ENCODE results near the gene TRIM7.
"Not testable (repeated sequence)": the region's sequence is repeated elsewhere in the genome, so short reads cannot be mapped to it uniquely, and the experiment has no call there.

The TRIM7 gene

DNA sequence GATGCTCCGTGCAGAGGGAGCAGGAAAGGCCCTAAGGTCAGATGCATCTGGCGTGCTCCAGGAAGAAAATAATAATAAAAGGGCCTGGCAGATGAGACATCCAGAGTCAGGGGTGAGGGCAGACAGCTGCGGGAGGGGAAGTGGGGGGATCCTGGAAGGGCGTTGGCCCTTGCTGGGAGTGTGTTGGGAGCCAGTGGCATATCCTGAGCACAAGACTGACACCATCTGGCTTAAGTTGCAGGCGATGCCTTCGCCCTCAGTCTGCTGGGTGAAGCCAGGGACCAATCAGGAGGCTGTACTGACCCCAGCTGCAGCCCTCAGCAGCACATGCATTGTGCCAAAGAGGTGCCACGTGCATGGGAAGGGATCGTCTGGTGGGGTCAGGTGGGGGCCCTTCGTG lies 53.9 kb downstream of the TRIM7 start:
- peaks cover 0 to 12% of the 10 kb centered on the region in 2 donors for H3K27me3 ChIP-seq (ENCODE audit: control insufficient read depth in 2 of 2, insufficient read depth in 2 of 2, low read length in 2 of 2)
- H3K9me3 ChIP-seq (ENCODE audit: control insufficient read depth in 2 of 2, low read length in 2 of 2): no peaks in the 10 kb centered on the region
- H3K27ac ChIP-seq (ENCODE audit: low read depth in 2 of 2, low read length in 2 of 2): no peak overlapping the region
- H3K9ac ChIP-seq (ENCODE audit: low read depth in 1 of 2, low read length in 2 of 2): no peak overlapping the region
- no peak overlapping the region for H3K4me3 ChIP-seq (ENCODE audit: low read length in 2 of 2)
- H3K4me1 ChIP-seq (ENCODE audit: control insufficient read depth in 2 of 2, insufficient read depth in 2 of 2, low read length in 2 of 2): no peaks in the 10 kb centered on the region
- no peaks in the 10 kb centered on the region for H3K36me3 ChIP-seq (ENCODE audit: control insufficient read depth in 2 of 2, insufficient read depth in 2 of 2, low read length in 2 of 2)

DNA sequence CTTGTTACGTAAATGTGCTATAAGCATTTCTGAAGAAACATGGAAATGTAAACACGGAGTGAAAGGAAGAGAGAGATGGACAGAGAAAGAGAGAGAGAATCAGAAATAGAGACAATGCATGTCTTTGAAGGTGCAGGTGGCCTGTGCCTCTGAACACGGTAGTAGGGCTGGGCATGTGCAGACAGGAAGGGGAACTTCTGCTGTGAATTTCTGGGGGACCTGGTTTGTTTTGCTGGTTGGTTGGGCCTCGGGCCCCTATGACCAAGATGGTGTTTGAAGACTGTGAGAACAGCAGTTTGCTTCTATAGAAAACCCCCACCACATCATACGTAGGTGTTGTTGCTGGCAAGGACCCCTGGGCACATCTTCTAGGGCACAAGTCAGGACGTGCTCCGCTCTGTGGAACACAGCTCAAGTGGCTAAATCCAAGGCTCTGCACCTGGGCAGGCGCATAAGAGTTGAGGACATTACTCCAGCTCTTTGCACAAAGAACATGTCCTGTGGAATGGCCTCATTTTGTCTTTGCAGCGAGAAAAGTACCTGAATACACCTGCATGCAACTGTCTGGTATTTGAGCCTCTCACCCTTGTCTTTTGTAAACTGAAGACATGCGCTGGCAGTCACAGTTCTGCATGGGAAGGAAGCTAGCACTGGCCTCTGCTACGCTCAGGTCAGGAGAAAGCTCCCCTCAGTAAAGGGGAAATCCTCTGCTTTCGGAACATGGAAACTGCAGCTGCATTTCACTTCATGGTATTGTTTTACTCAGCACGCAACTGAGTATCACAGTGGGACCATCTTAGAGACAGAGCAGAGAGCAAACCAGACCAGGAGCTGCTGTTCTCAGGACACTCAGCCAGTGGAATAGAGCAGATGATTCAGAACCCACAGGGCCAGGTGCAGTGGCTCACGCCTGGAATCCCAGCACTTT lies 54.9 kb downstream of the TRIM7 start:
- Histone ChIP-seq H3K4me3 (ENCODE audit: low read length in 2 of 2) (no peak overlapping the region), H3K36me3 (ENCODE audit: control insufficient read depth in 2 of 2, insufficient read depth in 2 of 2, low read length in 2 of 2) (no peaks in the 10 kb centered on the region), H3K9me3 (ENCODE audit: control insufficient read depth in 2 of 2, low read length in 2 of 2) (no peaks in the 10 kb centered on the region), H3K4me1 (ENCODE audit: control insufficient read depth in 2 of 2, insufficient read depth in 2 of 2, low read length in 2 of 2) (no peaks in the 10 kb centered on the region), H3K27me3 (ENCODE audit: control insufficient read depth in 2 of 2, insufficient read depth in 2 of 2, low read length in 2 of 2) (peaks cover 0 to 12% of the 10 kb centered on the region in 2 donors), H3K9ac (ENCODE audit: low read depth in 1 of 2, low read length in 2 of 2) (no peak overlapping the region), H3K27ac (ENCODE audit: low read depth in 2 of 2, low read length in 2 of 2) (no peak overlapping the region)

DNA sequence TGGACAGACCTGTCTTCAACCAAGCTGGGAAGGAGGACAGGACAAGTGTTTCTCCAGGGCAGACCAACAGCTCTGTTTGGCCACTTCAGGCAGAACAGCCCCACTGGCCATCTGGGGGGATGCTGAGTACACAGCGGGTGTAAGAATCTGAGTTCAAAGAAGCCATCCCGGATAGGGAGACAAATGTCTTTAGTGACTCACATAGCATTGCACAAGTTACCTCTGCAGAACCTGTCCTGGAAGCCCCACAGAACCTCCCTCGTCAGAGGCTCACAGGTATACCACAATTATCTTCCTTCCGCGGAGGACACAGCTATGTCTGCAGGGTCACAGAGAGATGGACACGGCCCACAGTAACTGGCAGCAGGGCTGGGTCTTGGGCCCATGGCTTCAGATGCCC lies 55.6 kb downstream of the TRIM7 start:
- no peak overlapping the region for H3K27ac ChIP-seq (ENCODE audit: low read depth in 2 of 2, low read length in 2 of 2)
- H3K36me3 ChIP-seq (ENCODE audit: control insufficient read depth in 2 of 2, insufficient read depth in 2 of 2, low read length in 2 of 2): no peaks in the 10 kb centered on the region
- H3K27me3 ChIP-seq (ENCODE audit: control insufficient read depth in 2 of 2, insufficient read depth in 2 of 2, low read length in 2 of 2): peaks cover 0 to 12% of the 10 kb centered on the region in 2 donors
- no peaks in the 10 kb centered on the region for H3K4me1 ChIP-seq (ENCODE audit: control insufficient read depth in 2 of 2, insufficient read depth in 2 of 2, low read length in 2 of 2)
- no peaks in the 10 kb centered on the region for H3K9me3 ChIP-seq (ENCODE audit: control insufficient read depth in 2 of 2, low read length in 2 of 2)
- no peak overlapping the region for H3K4me3 ChIP-seq (ENCODE audit: low read length in 2 of 2)
- H3K9ac ChIP-seq (ENCODE audit: low read depth in 1 of 2, low read length in 2 of 2): no peak overlapping the region

DNA sequence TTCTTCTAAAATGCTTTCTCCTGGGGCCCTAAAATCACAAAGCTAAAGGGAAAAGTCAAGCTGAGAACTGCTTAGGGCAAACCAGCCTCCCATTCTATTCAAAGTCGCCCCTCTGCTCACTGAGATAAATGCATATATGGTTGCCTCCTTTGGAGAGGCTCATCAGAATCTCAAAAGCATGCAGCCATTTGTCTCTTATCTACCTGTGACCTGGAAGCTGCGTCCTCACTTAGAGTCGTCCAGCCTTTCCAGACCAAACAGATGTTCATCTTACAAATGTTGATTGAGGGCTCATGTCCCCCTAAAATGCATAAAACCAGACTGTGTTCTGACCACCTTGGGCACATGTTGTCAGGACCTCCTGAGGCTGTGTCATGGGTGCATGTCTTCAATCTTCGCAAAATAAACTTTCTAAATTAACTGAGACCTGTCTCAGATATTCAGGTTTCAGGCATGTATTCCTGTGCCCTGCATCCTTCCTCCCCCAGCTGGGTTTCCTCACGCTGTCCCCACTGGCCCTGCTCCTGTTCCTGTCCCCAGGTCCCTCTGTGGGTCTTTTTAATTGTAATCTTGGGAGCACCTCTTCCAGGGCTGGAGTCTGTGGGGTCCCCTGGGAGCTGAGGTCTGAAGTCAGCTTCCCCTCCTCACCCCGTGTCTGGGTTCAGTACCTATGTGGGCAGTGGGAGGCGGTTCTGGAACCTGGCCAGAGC lies 57.9 kb downstream of the TRIM7 start, which contains the start of gene OR2V2:
Gene OR2V2 (plus strand): TSS at position 660 of the 710 bp plus-strand sequence. CDS start 7,357 bp downstream, outside the sequence.
- not testable (repeated sequence) for H3K9me3 ChIP-seq (ENCODE audit: control insufficient read depth in 2 of 2, low read length in 2 of 2); H3K27me3 ChIP-seq (ENCODE audit: control insufficient read depth in 2 of 2, insufficient read depth in 2 of 2, low read length in 2 of 2); H3K4me3 ChIP-seq (ENCODE audit: low read length in 2 of 2); H3K36me3 ChIP-seq (ENCODE audit: control insufficient read depth in 2 of 2, insufficient read depth in 2 of 2, low read length in 2 of 2); H3K9ac ChIP-seq (ENCODE audit: low read depth in 1 of 2, low read length in 2 of 2); H3K4me1 ChIP-seq (ENCODE audit: control insufficient read depth in 2 of 2, insufficient read depth in 2 of 2, low read length in 2 of 2); H3K27ac ChIP-seq (ENCODE audit: low read depth in 2 of 2, low read length in 2 of 2)

GRCh38 chr5:181145133-181145532 lies 59.9 kb downstream of the TRIM7 start:
- no peak overlapping the region for H3K4me3 ChIP-seq (ENCODE audit: low read length in 2 of 2)
- no peak overlapping the region for H3K9ac ChIP-seq (ENCODE audit: low read depth in 1 of 2, low read length in 2 of 2)
- H3K27me3 ChIP-seq (ENCODE audit: control insufficient read depth in 2 of 2, insufficient read depth in 2 of 2, low read length in 2 of 2): peaks cover 0 to 8% of the 10 kb centered on the region in 2 donors
- no peaks in the 10 kb centered on the region for H3K36me3 ChIP-seq (ENCODE audit: control insufficient read depth in 2 of 2, insufficient read depth in 2 of 2, low read length in 2 of 2)
- no peaks in the 10 kb centered on the region for H3K9me3 ChIP-seq (ENCODE audit: control insufficient read depth in 2 of 2, low read length in 2 of 2)
- no peaks in the 10 kb centered on the region for H3K4me1 ChIP-seq (ENCODE audit: control insufficient read depth in 2 of 2, insufficient read depth in 2 of 2, low read length in 2 of 2)
- H3K27ac ChIP-seq (ENCODE audit: low read depth in 2 of 2, low read length in 2 of 2): no peak overlapping the region

Measured in mucosa of rectum (tissue), 2 donors.